Activated naive CD4-positive, alpha-beta T cell treated with anti-CD3 and anti-CD28 coated beads, Interleukin-2, amount 50 U/mL, for 72 hours (primary cell): ENCODE data around the gene AGFG1. TPM values are rescaled to one million over a fixed set of nuclear protein-coding genes. Genes with fewer than 3 reads are reported as not detected.

Source experiments
- ATAC-seq, 2 donors: fragments of 150-1000 bp; cut with Tn5 transposase; 2 replicates each; pipeline ENCODE4 v1.10.0; 2021; ENCODE audit warnings: mild to moderate bottlenecking in 2 of 2, moderate library complexity in 2 of 2
- DNase-seq, 2 donors: peaks; one replicate each; pipeline ENCODE4 v3.0.0; 2021 to 2022; ENCODE audit warnings: low spot score in 2 of 2
- H3K27ac Mint-ChIP-seq, 2 donors: one replicate each; pipeline ENCODE4 v1.8.0; 2022; ENCODE audit warnings: mild to moderate bottlenecking in 2 of 2, mixed read lengths in 2 of 2
- H3K36me3 Mint-ChIP-seq, 2 donors: one replicate each; pipeline ENCODE4 v1.8.0; 2022; ENCODE audit warnings: mixed read lengths in 2 of 2
- H3K9me3 Mint-ChIP-seq, 2 donors: one replicate each; pipeline ENCODE4 v1.8.0; 2022; ENCODE audit warnings: mixed read lengths in 2 of 2
- total RNA-seq, 2 donors: library from RNA; stranded (reverse); gene quantifications; one replicate each; pipeline ENCODE4 v1.2.3, GENCODE V29; 2022

AGFG1 gene
- total RNA-seq = 100 to 1,000 TPM in 1 of 2 donors, 10 to 100 TPM in 1; 63.3 to 219 TPM

GRCh38 chr2:227471924-227472264 is at the start of gene AGFG1:
Gene AGFG1 (plus strand): TSS chr2:227472156. CDS start chr2:227472422, 266 bp downstream.
- Mint-ChIP-seq H3K36me3 (peaks cover 5 to 35% of the 10 kb centered on the region in 2 donors), H3K9me3 (peaks cover 0 to 4% of the 10 kb centered on the region in 2 donors), H3K27ac (peak within 1 kb of the TSS; percentile 90 to 98)
- DNase-seq (peak; percentile 84 to 95), ATAC-seq (peak; percentile 84 to 85)

- H3K9me3 Mint-ChIP-seq = peaks cover 0 to 6% of the 10 kb centered on the region in 2 donors
Measured at GRCh38 chr2:227423656-227424499, 48.1 kb upstream of the AGFG1 start.

DNA sequence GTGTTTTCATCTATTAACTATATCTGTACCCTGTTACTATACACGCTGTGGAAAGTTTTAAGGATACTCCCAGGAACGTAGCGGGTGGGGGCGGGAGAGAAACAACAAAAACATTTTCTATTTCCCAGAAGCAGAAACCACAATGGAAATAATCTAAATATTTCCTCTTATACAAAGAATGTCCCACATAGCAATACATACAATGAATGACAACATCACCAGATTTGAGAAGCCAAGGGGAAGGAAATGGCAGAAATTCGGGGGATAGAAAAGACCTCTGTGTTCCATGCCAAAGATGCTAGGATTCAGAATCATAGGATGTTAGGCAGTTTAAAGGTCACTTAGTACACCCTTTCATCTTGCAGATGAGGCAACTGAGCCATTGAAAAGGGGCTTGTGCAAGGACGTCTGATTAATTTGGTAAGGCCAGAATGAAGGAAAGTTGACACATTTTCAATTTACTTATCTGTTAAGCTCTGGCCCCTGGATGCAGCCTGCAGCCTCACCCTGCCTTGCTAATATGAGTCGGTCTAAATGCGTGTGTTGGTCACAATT is 43.1 kb upstream of the AGFG1 start:
- ATAC-seq = no peak
- peaks cover 22 to 30% of the 10 kb centered on the region in 2 donors for H3K36me3 Mint-ChIP-seq
- H3K27ac Mint-ChIP-seq = no peak overlapping the region
- peaks cover 10 to 28% of the 10 kb centered on the region in 2 donors for H3K9me3 Mint-ChIP-seq
- no peak for DNase-seq

More at GRCh38 chr2:227423656-227424499, 48.1 kb upstream of the AGFG1 start:
- DNase-seq = no peak
- ATAC-seq = no peak
- Mint-ChIP-seq H3K27ac (no peak overlapping the region), H3K36me3 (no peaks in the 10 kb centered on the region)

DNA sequence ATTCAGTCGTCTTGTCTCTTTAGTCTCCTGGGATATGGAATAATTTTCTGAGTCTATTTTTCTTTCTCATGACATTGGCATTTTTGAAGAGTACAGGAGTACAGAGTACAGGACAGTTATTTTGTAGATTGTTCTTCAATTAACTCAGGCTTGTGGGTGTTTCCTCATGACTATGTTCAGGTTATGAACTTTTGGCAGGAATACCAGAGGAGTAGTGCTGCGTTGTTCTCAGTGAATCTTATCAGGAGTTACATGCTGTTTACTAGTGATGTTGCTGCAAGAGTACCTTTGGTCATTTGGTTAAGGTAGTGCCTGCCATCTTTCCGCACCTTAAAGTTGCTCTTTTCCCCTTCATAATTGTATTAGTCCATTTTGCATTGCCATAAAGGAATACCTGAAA is 41.3 kb upstream of the AGFG1 start:
- no peak overlapping the region for H3K27ac Mint-ChIP-seq
- H3K36me3 Mint-ChIP-seq = peaks cover 22 to 35% of the 10 kb centered on the region in 2 donors
- ATAC-seq (no peak), DNase-seq (no peak)
- H3K9me3 Mint-ChIP-seq = peaks cover 10 to 28% of the 10 kb centered on the region in 2 donors

DNA sequence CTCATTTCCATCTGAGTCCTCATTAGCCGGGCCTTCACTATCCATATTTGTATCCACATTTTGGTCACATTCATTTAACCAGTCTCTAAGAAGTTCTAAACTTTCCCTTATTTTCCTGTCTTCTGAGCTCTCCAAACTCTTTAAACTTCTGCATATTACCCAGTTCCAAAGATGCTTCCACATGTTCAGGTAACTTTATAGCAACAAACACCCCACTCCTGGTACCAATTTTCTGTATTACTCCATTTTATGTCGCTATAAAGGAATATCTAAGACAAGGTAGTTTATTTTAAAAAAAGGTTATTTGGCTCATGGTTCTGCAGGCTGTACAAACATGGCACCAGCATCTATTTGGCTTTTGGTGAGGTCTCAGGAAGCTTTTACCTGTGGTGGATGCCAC is 38.8 kb upstream of the AGFG1 start:
- Mint-ChIP-seq H3K9me3 (peaks cover 10 to 27% of the 10 kb centered on the region in 2 donors), H3K27ac (no peak overlapping the region)

DNA sequence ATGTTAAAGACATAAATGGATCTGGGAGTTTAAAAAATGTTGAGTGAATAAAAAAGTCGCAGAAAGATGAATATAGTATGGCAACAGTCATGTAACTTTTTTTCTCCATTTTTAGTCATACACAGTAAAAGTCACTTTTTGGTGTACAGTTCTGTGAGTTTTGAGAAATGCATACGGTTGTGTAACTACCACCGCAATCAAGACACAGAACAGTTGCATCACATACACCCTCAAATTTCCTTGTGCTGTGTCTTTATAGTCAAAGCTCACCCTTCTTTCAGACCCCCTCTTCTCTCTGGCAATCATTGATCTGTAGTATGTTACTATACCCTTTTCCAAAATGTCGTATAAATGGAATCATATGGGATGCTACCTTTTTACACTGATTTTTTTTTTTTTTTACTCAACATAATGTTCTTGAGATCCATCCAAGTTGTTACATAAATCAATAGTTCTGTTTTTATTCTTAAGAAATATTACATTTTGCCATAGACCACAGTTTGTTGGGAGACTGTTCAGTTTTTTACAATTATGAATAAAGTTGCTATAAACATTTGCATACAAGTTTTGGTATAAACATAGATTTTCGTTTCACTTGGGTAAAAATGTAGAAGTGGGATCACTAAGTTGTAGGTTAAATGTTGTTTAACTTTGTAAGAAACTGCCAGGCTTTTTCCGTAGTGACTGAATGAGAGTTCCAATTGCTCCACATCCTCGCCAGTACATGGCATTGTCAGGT is 35.4 kb upstream of the AGFG1 start:
- no peak for ATAC-seq
- peaks cover 10 to 23% of the 10 kb centered on the region in 2 donors for H3K9me3 Mint-ChIP-seq
- peaks cover 20 to 29% of the 10 kb centered on the region in 2 donors for H3K36me3 Mint-ChIP-seq
- H3K27ac Mint-ChIP-seq = no peak overlapping the region
- DNase-seq = no peak

More for the DNA sequence above, 38.8 kb upstream of the AGFG1 start:
- no peak for DNase-seq
- peaks cover 22 to 41% of the 10 kb centered on the region in 2 donors for H3K36me3 Mint-ChIP-seq
- ATAC-seq = no peak

DNA sequence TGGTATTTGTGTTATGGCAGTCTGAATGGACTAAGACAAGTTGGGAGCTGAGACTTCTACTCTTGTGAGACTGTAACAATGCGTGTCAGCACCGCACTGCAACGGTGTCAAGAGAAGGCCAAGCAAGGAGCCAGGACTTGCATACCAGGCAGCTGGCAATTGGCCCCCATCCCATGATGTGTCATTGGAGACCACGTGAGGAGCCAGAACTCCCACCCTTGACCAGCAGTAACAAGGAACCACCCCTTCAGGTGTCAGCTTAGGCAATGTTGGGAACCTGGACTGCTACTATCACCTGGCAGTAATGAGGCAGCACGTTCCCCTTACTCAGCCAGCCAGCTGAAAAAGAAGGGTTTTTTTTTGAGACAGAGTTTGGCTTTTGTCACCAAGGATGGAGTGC is 32.7 kb upstream of the AGFG1 start:
- H3K9me3 Mint-ChIP-seq = peaks cover 0 to 9% of the 10 kb centered on the region in 2 donors
- peaks cover 4 to 8% of the 10 kb centered on the region in 2 donors for H3K36me3 Mint-ChIP-seq
- no peak overlapping the region for H3K27ac Mint-ChIP-seq
- ATAC-seq (no peak), DNase-seq (no peak)

DNA sequence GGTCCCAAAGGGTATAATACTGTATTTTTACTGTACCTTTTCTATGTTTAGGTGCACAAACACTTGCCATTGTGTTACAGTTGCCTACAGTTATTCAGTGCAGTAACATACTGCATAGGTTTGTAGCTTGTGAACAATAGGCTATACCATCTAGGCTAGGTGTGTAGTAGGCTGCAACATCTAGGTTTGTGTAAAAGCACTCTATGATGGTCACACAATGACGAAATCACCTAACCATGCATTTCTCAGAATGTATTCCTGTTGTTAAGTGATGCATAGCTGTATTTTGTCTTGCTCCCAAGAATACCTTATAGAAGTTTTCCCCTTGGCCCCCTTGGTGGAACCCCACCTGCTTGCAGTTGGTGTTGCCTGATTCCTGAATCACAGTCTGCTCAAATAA is 29.3 kb upstream of the AGFG1 start:
- Mint-ChIP-seq H3K36me3 (peaks cover 4 to 8% of the 10 kb centered on the region in 2 donors), H3K27ac (no peak overlapping the region), H3K9me3 (peaks cover 0 to 5% of the 10 kb centered on the region in 2 donors)
- DNase-seq (no peak), ATAC-seq (no peak)

- no peak for ATAC-seq
- Mint-ChIP-seq H3K27ac (no peak overlapping the region), H3K9me3 (peaks cover 0 to 3% of the 10 kb centered on the region in 2 donors), H3K36me3 (peaks cover 3 to 8% of the 10 kb centered on the region in 2 donors)
- DNase-seq = no peak
Measured at GRCh38 chr2:227443889-227444568, 27.9 kb upstream of the AGFG1 start.

GRCh38 chr2:227447606-227448005 is 24.4 kb upstream of the AGFG1 start:
- ATAC-seq (no peak), DNase-seq (no peak)
- H3K36me3 Mint-ChIP-seq = peaks cover 0 to 8% of the 10 kb centered on the region in 2 donors
- no peaks in the 10 kb centered on the region for H3K9me3 Mint-ChIP-seq
- H3K27ac Mint-ChIP-seq = no peak overlapping the region

GRCh38 chr2:227450311-227450841 is 21.6 kb upstream of the AGFG1 start:
- H3K27ac Mint-ChIP-seq = no peak overlapping the region
- H3K9me3 Mint-ChIP-seq = no peaks in the 10 kb centered on the region
- ATAC-seq (no peak), DNase-seq (no peak)
- H3K36me3 Mint-ChIP-seq = no peaks in the 10 kb centered on the region

GRCh38 chr2:227450926-227451654 is 20.9 kb upstream of the AGFG1 start:
- ATAC-seq (no peak), DNase-seq (no peak)
- Mint-ChIP-seq H3K9me3 (no peaks in the 10 kb centered on the region), H3K36me3 (no peaks in the 10 kb centered on the region), H3K27ac (no peak overlapping the region)

DNA sequence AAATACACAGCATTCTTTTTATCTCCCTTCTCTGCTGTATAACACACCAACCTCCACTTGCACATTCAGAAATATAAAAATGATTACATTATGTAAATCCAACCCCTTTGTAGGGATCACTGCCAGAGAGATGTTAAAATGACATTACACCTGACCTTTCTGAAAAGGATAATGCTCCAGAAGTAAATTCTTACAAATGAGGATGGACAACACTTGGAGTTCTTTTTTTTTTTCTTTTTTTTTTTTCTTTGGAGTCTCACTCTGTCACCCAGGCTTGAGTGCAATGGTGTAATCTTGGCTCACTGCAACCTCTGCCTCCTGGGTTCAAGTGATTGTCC is 20.3 kb upstream of the AGFG1 start:
- DNase-seq (no peak), ATAC-seq (no peak)
- Mint-ChIP-seq H3K9me3 (no peaks in the 10 kb centered on the region), H3K27ac (no peak overlapping the region), H3K36me3 (no peaks in the 10 kb centered on the region)

DNA sequence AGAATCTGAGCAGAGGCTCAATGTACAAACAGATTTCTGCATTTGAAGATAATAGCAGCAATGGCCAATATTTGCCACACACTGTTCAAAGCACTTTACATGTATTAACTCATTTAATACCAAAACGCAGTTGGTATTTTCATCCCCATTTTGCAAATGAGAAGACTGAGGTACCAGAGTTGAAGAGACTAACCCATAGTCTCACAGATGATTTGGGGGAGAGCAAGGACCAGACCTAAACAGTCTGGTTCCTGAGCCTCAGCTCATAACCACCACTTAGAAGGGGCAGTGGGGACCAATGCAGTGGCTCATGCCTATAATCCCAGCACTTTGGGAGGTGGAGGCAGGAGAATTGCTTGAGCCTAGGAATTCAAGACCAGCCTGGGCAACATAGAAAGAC is 18.1 kb upstream of the AGFG1 start:
- Mint-ChIP-seq H3K36me3 (peaks cover 0 to 14% of the 10 kb centered on the region in 2 donors), H3K27ac (peak overlapping the region in 1 of 2 donors; percentile 24), H3K9me3 (no peaks in the 10 kb centered on the region)
- no peak for DNase-seq
- ATAC-seq = no peak

DNA sequence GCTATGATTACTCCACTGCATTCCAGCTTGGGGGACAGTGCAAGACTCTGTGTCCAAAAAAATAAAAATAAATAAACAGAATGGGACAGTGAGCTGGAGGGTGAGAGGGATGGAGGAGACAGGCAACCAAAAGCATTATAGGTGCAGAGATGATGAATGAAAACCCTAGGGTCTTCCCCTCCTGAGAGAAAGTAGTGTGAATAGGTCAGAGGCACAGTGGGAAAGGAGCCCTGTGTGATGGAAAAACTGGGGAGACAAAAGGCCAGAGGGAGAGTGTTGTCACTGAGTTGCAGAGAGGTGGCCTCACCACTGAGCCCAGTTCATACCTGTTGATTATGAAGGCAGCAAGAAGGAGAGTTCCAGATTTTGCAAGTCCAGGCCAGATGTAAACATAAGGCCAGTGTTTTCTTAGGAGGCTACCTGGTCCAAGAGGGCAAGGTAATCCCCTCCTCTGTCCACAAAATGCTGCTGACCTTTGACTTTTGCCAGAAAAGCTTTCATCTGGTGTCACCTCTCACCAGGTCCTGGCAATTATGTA is 17.6 kb upstream of the AGFG1 start:
- H3K27ac Mint-ChIP-seq = peak overlapping the region in 1 of 2 donors; percentile 24
- H3K9me3 Mint-ChIP-seq = no peaks in the 10 kb centered on the region
- ATAC-seq (peak; percentile 54 to 89), DNase-seq (no peak)
- peaks cover 0 to 18% of the 10 kb centered on the region in 2 donors for H3K36me3 Mint-ChIP-seq

GRCh38 chr2:227455200-227455599 is 16.8 kb upstream of the AGFG1 start:
- peaks cover 0 to 18% of the 10 kb centered on the region in 2 donors for H3K36me3 Mint-ChIP-seq
- DNase-seq (no peak), ATAC-seq (no peak)
- no peak overlapping the region for H3K27ac Mint-ChIP-seq
- H3K9me3 Mint-ChIP-seq = no peaks in the 10 kb centered on the region
